GM04503 (cell line): ENCODE measurements around the gene NGLY1.

Experiments used
- DNase-seq: peaks from one replicate; pipeline ENCODE4 v3.0.0-alpha.2; 2012; ENCODE audit warnings: low read depth

NGLY1 gene

GRCh38 chr3:25782938-25783660, at the start of gene NGLY1:
TSS of gene NGLY1 (minus strand) at chr3:25783443. CDS start at chr3:25783390, 53 bp downstream.
- DNase-seq, result no peak

- DNase-seq, result no peak
These were observed 48.3 kb upstream of the NGLY1 start for GRCh38 chr3:25831578-25831977.

GRCh38 chr3:25830373-25831280, 47.4 kb upstream of the NGLY1 start:
- no peak for DNase-seq

- no peak for DNase-seq
These were observed 43.3 kb upstream of the NGLY1 start for GRCh38 chr3:25826510-25826909.

- no peak for DNase-seq
These were observed 40.1 kb upstream of the NGLY1 start for GRCh38 chr3:25823314-25823713.

- DNase-seq, result no peak
These were observed 38.7 kb upstream of the NGLY1 start for GRCh38 chr3:25821746-25822573.

- DNase-seq, result no peak
These were observed 37.7 kb upstream of the NGLY1 start for GRCh38 chr3:25820816-25821486.

GRCh38 chr3:25820366-25820765, 37.1 kb upstream of the NGLY1 start:
- DNase-seq, result peak; percentile 93

- no peak for DNase-seq
These were observed 35.1 kb upstream of the NGLY1 start for GRCh38 chr3:25818335-25818734.

GRCh38 chr3:25817638-25818037, 34.4 kb upstream of the NGLY1 start:
- no peak for DNase-seq

GRCh38 chr3:25817107-25817506, 33.9 kb upstream of the NGLY1 start:
- no peak for DNase-seq

- DNase-seq, result no peak
These were observed 29.4 kb upstream of the NGLY1 start for GRCh38 chr3:25812644-25813043.

GRCh38 chr3:25804676-25805075, 21.4 kb upstream of the NGLY1 start:
- DNase-seq, result no peak

- DNase-seq, result no peak
These were observed 20.6 kb upstream of the NGLY1 start for GRCh38 chr3:25803833-25804232.

GRCh38 chr3:25801786-25802185, 18.5 kb upstream of the NGLY1 start:
- no peak for DNase-seq

- DNase-seq, result peak; percentile 51
These were observed 6.6 kb upstream of the NGLY1 start, which contains the start of gene OXSM for GRCh38 chr3:25789596-25790556. TSS of gene OXSM (plus strand) at chr3:25790090. CDS start at chr3:25791021, 931 bp downstream.

GRCh38 chr3:25789209-25789595, 6.0 kb upstream of the NGLY1 start:
- no peak for DNase-seq

GRCh38 chr3:25787689-25788088, 4.4 kb upstream of the NGLY1 start:
- DNase-seq, result no peak

GRCh38 chr3:25785826-25786225, 2.6 kb upstream of the NGLY1 start:
- DNase-seq, result no peak

GRCh38 chr3:25784971-25785370, 1.7 kb upstream of the NGLY1 start:
- DNase-seq, result no peak
